GM19395 (cell line): ENCODE data around the gene OR52I1.

Experiments
- ATAC-seq: cut with Tn5 transposase; IDR thresholded peaks from one replicate; pipeline ENCODE4 v1.9.1; 2021; ENCODE audit warnings: mild to moderate bottlenecking, moderate library complexity; ENCODE audit not compliant: unreplicated experiment

The OR52I1 gene

GRCh38 chr11:4610258-4610935, 16.6 kb downstream of the OR52I1 start:
- no peak for ATAC-seq

GRCh38 chr11:4611986-4612385, 18.1 kb downstream of the OR52I1 start:
- no peak for ATAC-seq

GRCh38 chr11:4615856-4616444, 22.1 kb downstream of the OR52I1 start:
- no peak for ATAC-seq

- ATAC-seq = no peak
Observed at GRCh38 chr11:4619514-4619913, 25.7 kb downstream of the OR52I1 start.

- peak; percentile 83 for ATAC-seq
Observed at GRCh38 chr11:4626207-4627099, 32.6 kb downstream of the OR52I1 start.

GRCh38 chr11:4636136-4636535, 42.3 kb downstream of the OR52I1 start:
- no peak for ATAC-seq

- ATAC-seq = peak; percentile 98
Observed at GRCh38 chr11:4636962-4637661, 43.3 kb downstream of the OR52I1 start, which contains the start of gene OR51D1. Gene OR51D1, plus strand, starts transcription at chr11:4637477. Its CDS starts 2,314 bp downstream, at chr11:4639791.

- no peak for ATAC-seq
Observed at GRCh38 chr11:4637662-4638047, 43.8 kb downstream of the OR52I1 start.

GRCh38 chr11:4639931-4640330, 46.1 kb downstream of the OR52I1 start:
- no peak for ATAC-seq

GRCh38 chr11:4641501-4641900, 47.7 kb downstream of the OR52I1 start:
- ATAC-seq = no peak

GRCh38 chr11:4642043-4642442, 48.2 kb downstream of the OR52I1 start:
- no peak for ATAC-seq

GRCh38 chr11:4643076-4643475, 49.2 kb downstream of the OR52I1 start:
- ATAC-seq = no peak

- ATAC-seq = no peak
Observed at GRCh38 chr11:4643682-4644081, 49.8 kb downstream of the OR52I1 start, which contains the start of gene OR51E1. Gene OR51E1, plus strand, starts transcription at chr11:4643982. Its CDS starts 8,545 bp downstream, at chr11:4652527.

GRCh38 chr11:4644233-4644632, 50.4 kb downstream of the OR52I1 start:
- ATAC-seq = no peak
